Stimulated activated CD8-positive, alpha-beta memory T cell treated with anti-CD3 and anti-CD28 coated beads, Interleukin-4, amount 100 ng/mL, for 48 hours (primary cell): ENCODE measurements around the gene KCNN3.
"Not testable (repeated sequence)": the region's sequence is repeated elsewhere in the genome, so short reads cannot be mapped to it uniquely, and the experiment has no call there.

ENCODE experiments used
- DNase-seq: peaks from one replicate; pipeline ENCODE4 v3.0.0-alpha.2; 2020

Gene KCNN3

DNA sequence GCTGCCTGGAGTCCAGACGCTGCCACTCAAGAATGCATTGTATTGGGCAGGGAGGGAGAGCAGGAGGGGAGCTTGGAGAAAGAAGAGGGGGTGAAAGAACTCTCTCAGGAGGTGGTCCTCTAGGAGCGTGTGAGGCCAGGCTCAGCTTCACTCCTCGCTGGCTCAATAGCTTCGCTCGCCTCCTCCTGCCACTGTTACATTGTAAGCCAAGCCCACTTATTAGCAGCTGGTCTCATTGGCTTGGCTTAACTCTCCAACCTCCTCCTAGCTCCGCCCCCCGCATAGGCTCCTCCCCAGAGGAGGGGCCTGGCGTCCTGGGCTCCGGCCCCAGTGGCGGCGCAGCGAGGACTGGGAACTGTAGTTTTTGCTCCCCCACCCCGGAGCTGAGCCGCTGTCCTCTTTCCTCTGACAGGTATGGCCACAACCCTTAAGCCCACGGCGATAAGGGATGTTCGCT is at the start of gene KCNN3:
KCNN3 (minus strand) TSS at position 167 of the 457 bp plus-strand sequence. CDS start 317 bp downstream, outside the sequence.
- peak; percentile 88 for DNase-seq

DNA sequence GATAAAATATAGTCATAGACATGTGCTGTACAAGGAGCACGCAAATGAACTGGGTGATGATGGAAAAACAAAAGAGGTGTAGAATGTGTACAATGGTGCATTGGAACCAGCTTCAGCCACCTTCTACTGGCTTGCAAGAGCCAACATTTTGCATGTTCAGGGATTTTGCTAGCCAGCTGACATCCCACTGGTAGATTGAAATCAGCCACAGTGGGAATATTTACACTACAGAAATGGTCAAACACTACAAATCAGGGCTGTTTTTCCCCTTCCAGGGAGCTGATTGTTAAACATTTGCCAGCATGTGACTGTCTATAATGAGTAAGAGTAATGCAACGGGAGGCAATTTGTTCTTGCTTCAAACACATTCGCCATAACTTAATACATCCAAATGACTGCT is 43.2 kb upstream of the KCNN3 start:
- no peak for DNase-seq

DNA sequence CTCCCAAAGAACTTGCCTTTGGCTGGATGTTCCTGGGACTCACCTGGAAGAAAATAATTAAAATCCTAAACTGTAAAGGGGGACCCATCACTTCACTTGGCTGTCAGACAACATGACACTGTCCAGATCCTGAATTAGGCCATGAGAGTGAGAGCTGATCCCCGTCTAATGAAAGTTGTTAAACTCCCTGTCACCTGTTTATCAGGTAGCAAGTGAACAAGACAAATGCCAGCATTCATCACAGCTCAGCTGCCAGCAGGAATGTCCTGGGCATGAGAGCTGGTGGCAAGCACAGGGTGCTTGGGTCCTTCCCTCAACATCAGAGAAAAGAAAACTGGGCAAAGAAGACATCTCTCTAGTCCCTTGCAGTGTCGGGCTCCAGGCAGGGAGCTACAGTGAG is 42.7 kb upstream of the KCNN3 start:
- no peak for DNase-seq

- no peak for DNase-seq
Observed at GRCh38 chr1:154911691-154912550, 41.8 kb upstream of the KCNN3 start.

DNA sequence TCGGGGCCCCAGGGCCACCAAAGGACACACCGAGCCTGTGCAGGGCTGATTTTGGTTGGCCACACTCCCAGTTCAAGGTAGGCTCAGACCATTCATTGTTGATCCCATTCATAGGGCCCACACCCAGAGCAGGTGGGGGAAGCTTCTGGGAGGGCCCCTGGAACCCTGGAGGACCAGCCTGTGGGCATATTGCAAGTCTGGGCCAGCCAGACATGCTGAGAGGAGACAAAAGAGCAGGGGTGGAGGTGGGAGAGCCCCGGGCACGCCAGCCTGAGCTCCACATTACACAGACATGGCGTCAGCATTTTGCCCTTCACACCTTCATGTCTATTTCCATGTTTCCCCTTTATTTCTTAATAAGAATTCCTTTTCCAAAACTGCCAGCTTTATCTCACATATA is 40.8 kb upstream of the KCNN3 start:
- no peak for DNase-seq

GRCh38 chr1:154908937-154909336 is 38.9 kb upstream of the KCNN3 start:
- DNase-seq: no peak

DNA sequence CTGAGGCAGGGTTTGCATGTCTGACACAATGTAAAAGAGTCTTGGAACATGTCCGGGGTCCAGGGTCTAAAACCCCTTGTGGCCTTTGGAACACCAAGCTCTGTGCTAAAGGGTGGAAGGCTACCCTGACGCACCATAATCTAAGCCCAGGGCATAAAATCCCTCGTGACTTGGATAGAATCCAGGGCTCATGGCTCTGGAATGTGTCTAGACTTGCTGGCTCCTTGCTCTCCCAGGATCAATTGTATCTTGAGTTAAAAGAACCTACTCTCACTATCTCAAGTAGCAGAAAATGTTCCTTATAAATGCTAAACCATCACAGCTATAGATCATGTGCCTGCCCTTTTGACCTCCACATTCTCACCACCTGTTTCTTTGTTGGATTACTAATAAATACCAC is 38.0 kb upstream of the KCNN3 start:
- not testable (repeated sequence) for DNase-seq

DNA sequence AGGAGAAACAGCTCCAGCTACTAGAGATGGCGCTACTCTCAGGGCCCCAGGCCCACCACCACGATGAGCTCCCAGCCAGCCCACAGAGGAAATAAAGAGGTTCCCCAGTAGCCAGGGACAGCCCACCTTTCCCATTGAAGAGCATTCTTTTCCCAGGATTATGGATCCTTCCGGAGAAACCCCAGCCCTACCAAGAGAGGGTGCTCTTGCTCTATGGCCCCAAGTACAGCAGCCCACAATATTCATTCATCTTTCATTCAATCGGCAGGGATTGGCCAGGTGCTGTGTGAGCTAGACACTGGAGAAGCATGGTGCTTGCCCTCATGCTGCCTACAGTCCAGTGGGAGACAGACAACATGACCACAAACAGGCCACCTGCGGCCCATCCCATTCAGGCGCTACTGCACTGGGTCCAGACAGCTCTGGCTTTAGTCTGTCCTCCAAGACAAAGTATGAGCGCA is 36.6 kb upstream of the KCNN3 start:
- no peak for DNase-seq

DNA sequence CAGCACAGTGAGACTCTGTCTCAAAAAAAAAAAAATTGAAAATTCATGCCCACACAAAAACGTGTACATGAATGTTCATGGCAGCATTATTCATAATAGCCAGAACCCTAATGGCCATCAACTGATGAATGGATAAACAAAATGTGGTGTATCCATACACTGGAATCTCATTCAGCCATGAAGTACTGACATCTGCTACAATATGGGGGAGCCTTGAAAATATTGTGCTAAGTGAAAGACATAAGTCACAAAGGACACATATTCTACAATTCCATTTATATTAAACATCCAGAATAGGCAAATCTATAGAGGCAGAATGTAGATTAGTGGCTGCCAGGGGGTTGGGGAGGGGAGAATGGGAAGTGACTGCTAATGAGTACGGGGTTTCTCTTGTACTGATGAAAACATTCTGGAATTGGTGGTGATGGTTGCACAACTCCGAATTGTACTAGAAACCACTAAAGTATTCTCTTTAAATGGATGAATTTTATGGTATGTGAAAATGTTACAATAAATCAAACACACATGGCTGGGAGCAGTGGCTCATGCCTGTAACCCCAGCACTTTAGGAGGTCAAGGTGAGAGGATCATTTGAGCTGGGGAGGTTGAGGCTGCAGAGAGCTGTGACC is 33.0 kb upstream of the KCNN3 start:
- DNase-seq: no peak

- no peak for DNase-seq
Observed at GRCh38 chr1:154901591-154901990, 31.5 kb upstream of the KCNN3 start.

DNA sequence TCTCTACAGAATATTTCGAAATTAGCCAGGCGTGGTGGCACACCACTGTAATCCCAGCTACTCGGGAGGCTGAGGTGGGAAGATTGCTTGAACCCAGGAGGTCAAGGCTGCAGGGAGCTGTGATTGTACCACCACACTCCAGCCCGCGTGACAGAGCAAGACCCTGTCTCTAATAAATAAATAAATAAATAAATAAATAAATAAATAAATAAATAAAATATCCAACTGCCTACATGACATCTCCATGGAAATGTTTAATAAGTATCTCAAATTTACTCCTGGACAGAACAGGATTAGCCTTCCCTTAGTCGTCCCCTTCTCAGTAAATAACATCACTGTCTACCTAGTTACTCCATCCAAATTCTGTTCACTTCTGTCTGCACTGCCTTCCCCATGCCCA is 29.0 kb upstream of the KCNN3 start:
- DNase-seq: no peak

- DNase-seq: no peak
Observed at GRCh38 chr1:154896771-154897286, 26.7 kb upstream of the KCNN3 start.

GRCh38 chr1:154895798-154896197 is 25.7 kb upstream of the KCNN3 start:
- DNase-seq: no peak

- no peak for DNase-seq
Observed at GRCh38 chr1:154891452-154891851, 21.4 kb upstream of the KCNN3 start.

GRCh38 chr1:154888757-154889156 is 18.7 kb upstream of the KCNN3 start:
- no peak for DNase-seq

DNA sequence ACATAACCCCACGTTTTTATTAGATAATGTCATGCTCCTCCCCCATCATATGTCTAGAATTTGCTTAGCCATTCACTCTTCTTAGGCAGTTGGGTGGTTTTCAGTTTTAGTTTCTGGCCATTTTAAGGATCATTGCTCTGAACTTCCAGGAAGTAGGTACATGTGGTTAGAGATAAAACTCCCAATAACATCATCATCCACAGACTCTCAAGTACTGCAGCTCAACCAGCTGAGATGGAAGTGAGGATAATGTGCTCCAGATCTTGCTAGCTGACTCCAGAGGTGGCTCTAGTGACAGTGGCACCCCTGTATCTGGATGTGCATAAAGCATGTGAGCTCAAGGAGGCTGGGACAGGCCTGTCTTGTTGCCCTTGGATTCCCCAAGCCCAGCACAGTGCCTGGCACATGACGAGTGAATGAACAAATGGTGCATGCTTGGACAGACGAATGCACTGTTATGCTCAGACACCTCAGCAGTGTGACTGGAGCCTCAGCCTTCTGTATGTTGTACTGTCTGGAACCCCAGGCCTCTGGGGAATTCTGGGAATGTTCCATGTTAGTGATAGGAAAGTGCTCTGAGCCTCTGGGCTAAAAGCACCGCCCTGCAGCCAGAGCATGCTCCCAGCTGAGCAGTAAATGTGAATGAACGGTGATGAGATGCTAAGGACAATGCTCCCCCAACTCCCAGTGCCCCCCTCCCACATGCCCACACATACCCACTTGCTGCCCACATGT is 16.4 kb upstream of the KCNN3 start:
- no peak for DNase-seq

- DNase-seq: no peak
Observed at GRCh38 chr1:154884869-154885701, 15.0 kb upstream of the KCNN3 start.

GRCh38 chr1:154883919-154884868 is 14.1 kb upstream of the KCNN3 start:
- no peak for DNase-seq

- DNase-seq: no peak
Observed at GRCh38 chr1:154881820-154882535, 11.9 kb upstream of the KCNN3 start.

DNA sequence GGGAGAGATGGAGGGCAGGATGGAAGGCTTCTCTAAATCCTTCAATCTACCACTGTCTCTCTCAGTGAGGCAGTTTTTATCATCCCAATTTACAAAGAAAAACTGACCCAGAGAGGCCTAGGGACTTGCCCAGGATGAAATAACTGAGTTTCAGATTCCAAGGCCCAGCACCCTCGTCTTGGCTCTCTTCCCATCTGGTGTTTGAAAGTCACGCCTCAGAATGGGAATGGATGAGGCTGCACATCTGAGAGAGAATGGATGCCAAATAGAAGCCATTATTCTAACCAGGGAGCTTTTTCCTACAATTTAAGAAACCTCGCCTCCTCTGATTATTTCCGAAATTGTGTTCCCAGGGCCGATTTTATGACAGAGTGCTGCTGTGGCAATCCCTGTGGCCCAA is 10.6 kb upstream of the KCNN3 start:
- DNase-seq: no peak
